Right hindlimb (tissue), 1 donor: ENCODE measurements around the gene MSANTD1.

ENCODE experiments used
- DNase-seq: peaks from one replicate; pipeline ENCODE4 v3.0.0-alpha.2; 2018

MSANTD1 gene

GRCh38 chr4:3249711-3250437 is 915 bp downstream of the MSANTD1 start:
- peak; percentile 18 for DNase-seq

GRCh38 chr4:3250438-3250955 is 1.5 kb downstream of the MSANTD1 start:
- DNase-seq = peak; percentile 18

GRCh38 chr4:3250956-3251690 is 2.2 kb downstream of the MSANTD1 start:
- DNase-seq = peak; percentile 20

DNA sequence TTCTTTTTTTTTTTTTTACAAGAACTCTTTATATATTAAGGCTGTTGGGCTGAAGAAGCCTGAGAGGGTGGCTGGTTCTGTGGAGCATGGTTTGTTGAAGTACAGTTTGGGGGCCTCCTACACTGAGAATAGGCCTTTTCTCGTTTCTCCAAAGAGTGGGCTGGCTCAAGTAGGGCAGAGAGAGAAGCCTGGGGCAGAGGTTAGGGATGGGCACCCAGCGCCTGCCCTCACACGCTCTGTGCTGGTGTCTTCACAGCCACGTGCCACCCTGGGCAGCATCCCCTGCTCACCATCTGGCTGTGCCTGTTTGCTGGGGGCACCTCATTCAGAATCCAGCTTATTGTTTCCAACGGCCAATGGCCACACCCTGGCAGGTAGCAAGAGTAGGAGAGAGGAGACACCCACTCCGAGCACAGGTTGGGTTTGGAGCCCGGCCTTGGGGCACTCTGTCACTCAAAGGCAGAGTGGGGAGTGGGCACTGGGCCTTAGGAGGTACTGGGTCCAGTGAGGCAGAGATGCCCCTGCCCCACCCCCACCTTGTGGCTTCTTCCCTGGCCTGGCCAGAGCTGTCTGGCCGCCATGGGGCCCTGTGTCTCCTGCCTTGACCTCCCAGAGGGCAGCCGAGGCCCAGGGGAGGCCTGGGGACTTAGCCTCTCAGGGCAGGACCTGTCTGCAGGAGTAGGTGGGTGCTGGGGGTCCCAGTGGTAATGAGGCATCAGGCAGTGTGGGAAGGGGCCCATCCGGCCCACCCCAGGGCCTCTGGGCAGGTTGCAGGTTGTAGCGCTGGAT is 2.9 kb downstream of the MSANTD1 start:
- peak; percentile 9 for DNase-seq

DNA sequence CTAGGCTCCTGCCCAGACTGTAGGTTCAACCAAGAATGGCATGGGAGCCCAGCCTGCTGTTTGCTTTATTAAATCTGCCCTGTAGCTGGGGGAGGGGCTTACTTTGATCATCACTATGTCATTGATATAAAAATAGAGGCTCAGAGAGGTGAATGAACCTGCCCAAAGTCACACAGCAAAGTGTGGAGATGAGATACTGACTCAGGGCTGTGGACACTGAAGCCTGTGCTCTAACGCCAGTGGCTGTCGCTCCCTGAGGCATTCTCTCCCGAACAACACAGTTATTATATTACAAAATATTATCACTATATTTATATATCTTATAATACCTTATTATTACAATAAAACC is 3.5 kb downstream of the MSANTD1 start:
- DNase-seq = peak; percentile 5

DNA sequence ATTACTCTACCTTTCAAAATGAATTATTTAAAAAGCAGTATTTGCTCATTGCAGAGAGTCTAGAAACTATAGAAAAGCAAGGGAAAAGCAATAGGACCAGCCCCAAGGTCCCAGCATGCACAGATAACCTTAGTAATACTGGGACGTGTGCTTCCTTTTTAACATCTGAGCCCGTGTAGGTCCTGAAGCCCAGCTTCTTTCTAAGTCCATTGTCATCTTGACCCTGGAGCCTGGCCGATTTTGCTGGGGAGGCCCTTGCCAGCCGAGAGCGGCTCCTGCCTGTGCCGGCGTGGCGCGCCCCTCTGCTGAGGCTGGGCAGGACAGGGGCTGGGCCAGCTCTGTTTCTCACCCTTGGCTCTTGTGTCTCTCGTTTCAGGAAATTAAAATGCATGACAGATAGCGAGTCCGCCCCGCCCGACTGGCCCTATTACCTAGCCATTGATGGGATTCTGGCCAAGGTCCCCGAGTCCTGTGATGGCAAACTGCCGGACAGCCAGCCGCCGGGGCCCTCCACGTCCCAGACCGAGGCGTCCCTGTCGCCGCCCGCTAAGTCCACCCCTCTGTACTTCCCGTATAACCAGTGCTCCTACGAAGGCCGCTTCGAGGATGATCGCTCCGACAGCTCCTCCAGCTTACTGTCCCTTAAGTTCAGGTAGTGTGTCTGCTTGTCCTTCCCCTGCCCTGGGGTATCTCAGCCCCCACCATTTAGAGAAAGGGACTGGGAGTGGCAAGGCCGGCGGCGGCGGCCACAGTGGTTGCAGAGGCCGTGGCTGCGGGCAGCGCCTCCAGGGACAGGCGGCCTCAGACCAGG is 4.1 kb downstream of the MSANTD1 start:
- peak; percentile 10 for DNase-seq

- peak; percentile 7 for DNase-seq
Observed at GRCh38 chr4:3253808-3254207, 4.8 kb downstream of the MSANTD1 start.

- DNase-seq = peak; percentile 16
Observed at GRCh38 chr4:3254302-3255131, 5.6 kb downstream of the MSANTD1 start.

DNA sequence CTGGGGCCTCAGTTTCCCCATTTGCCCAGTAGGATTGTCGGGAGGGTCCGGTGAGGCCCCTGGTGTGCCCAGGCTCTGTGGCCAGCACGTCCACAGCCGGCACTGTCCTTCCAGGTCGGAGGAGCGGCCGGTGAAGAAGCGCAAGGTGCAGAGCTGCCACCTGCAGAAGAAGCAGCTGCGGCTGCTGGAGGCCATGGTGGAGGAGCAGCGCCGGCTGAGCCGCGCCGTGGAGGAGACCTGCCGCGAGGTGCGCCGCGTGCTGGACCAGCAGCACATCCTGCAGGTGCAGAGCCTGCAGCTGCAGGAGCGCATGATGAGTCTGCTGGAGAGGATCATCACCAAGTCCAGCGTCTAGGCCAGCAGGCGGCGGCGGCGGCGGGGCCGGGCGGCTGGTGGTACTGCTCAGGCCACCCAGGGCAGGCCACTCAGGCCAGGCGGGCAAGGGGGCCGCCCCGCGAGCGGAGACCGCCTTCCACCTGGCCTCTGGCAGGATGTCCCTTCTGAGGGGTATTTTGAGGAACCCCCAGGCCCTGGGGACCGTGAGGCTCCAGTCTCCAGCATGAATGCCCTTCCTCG is 6.7 kb downstream of the MSANTD1 start:
- no peak for DNase-seq

- no peak for DNase-seq
Observed at GRCh38 chr4:3256230-3257102, 7.5 kb downstream of the MSANTD1 start.

DNA sequence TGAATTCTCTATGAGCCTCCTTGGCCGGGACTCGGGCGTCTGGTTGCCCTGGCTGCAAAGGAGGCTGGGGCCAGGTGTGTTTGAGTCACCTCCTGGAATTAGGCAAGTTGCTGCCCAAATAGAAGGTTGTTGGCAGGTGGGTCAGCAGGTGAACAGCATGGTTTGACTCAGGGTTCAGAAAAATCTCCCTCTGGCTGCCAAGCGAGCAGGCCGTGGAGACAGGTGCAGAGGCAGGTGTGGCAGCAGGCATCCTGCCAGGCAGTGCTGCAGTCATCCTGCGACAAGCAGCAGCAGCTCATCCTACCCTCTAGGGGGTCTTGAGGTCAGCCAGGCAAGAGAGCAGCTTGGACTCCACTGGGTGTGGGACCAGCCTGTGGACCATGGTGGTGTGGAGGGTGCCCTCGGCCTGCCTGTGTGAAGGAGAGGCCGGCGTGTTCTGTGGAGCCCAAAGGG is 8.2 kb downstream of the MSANTD1 start:
- peak; percentile 29 for DNase-seq

GRCh38 chr4:3257556-3258482 is 8.9 kb downstream of the MSANTD1 start:
- DNase-seq = peak; percentile 18

- DNase-seq = no peak
Observed at GRCh38 chr4:3261411-3262207, 12.7 kb downstream of the MSANTD1 start.

- DNase-seq = no peak
Observed at GRCh38 chr4:3262208-3263052, 13.5 kb downstream of the MSANTD1 start.

GRCh38 chr4:3263053-3263875 is 14.3 kb downstream of the MSANTD1 start:
- DNase-seq = no peak

- no peak for DNase-seq
Observed at GRCh38 chr4:3263876-3264193, 14.9 kb downstream of the MSANTD1 start.
